ENCODE results near the gene ZCCHC9.

The ZCCHC9 gene

DNA sequence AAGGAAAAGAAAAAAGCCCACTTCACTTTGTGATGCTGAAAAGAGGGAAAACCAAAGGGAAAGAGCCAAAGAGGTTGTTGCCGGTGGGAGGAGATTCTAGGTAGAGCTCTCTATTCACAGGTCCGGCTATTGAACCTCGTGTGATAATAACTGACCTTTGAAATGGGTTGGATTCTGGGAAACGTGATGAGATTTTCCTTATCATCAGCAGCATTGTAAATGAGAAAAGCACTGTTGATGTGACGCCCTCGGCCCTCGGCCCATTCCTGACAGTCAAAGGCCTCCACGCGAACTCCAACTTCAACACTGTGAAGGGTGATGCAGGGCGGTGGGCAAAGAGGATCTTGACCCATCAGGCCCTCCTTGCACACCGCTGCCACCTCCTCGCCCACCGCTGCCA, 43.3 kb downstream of the ZCCHC9 start:
- TF ChIP-seq, protein P1, sequence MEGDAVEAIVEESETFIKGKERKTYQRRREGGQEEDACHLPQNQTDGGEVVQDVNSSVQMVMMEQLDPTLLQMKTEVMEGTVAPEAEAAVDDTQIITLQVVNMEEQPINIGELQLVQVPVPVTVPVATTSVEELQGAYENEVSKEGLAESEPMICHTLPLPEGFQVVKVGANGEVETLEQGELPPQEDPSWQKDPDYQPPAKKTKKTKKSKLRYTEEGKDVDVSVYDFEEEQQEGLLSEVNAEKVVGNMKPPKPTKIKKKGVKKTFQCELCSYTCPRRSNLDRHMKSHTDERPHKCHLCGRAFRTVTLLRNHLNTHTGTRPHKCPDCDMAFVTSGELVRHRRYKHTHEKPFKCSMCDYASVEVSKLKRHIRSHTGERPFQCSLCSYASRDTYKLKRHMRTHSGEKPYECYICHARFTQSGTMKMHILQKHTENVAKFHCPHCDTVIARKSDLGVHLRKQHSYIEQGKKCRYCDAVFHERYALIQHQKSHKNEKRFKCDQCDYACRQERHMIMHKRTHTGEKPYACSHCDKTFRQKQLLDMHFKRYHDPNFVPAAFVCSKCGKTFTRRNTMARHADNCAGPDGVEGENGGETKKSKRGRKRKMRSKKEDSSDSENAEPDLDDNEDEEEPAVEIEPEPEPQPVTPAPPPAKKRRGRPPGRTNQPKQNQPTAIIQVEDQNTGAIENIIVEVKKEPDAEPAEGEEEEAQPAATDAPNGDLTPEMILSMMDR (IDR thresholded peaks at IDR 0.05; ENCODE audit: low read depth, low read length) = no peak
- DNase-seq (ENCODE audit: extremely low read depth, low read depth) = no peak

DNA sequence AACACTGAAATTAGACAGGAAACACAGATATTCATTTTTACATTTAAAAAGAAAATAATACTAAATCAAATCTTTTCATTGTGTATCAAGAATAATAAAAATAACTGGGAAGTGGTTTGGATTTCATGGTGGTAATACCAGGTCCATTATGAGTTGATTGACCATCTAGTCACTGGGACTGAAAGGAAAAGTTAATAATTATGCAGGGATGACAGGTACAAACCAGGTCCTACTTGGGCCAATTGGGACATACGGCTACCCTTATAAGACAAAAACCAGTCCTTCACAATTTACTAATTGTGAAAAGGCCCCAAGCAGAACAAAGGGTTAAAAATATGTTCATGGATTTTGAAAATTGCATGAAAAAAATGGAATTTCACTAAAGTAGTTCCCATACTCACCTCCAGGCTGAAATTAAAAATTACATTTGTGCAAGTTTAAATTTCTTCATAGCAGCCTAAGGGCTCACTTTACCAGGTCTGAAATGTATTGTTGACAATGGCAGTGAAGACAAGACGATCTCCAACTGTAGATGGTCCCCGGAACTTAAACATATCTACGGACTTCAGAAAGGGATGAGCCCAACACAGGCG, 44.1 kb downstream of the ZCCHC9 start:
- TF ChIP-seq, protein P1 (IDR thresholded peaks at IDR 0.05; ENCODE audit: low read depth, low read length) = no peak

DNA sequence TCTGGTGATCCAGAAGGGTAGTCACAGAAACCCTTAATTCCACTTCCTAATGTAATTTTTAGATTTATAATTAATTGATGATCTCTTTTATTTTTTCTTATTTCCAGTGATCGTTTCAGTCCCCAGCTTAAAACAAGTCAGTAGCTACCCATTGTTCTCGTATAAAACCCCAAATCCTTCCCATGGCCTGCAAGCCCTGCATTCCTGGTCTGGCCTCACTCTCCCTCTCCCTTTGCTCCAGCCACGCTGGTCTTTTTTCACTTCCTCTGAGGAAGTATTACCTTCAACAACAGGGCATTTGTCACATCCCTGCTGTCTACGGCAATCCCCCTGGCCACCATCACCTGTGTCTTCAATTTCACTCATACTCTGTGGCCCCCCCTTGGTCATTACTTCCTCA, 47.8 kb downstream of the ZCCHC9 start:
- DNase-seq (ENCODE audit: extremely low read depth, low read depth) = no peak
- TF ChIP-seq, protein P1 (IDR thresholded peaks at IDR 0.05; ENCODE audit: low read depth, low read length) = no peak

More for the DNA sequence above, 44.1 kb downstream of the ZCCHC9 start:
- DNase-seq (ENCODE audit: extremely low read depth, low read depth) = no peak

DNA sequence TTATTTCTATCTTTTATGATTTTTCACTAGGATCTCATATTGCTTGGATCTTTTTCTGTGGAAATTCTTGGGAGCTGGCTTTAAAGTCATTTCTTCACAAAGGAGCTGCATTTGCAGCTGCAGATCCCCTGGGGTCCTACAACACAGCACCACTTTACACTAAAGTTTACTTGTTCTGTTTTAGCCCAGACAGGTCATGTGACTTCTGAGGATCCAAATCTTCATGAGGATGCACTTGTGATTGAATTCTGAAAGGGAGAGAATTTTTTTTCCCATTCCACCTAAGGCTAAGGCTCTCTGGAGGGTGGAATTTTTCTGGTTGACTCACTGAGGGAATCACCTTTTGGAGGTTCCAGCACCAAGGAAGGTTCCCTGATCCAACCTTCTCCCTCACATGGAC, 49.1 kb downstream of the ZCCHC9 start:
- TF ChIP-seq, protein P1 (IDR thresholded peaks at IDR 0.05; ENCODE audit: low read depth, low read length) = no peak
- no peak for DNase-seq (ENCODE audit: extremely low read depth, low read depth)

DNA sequence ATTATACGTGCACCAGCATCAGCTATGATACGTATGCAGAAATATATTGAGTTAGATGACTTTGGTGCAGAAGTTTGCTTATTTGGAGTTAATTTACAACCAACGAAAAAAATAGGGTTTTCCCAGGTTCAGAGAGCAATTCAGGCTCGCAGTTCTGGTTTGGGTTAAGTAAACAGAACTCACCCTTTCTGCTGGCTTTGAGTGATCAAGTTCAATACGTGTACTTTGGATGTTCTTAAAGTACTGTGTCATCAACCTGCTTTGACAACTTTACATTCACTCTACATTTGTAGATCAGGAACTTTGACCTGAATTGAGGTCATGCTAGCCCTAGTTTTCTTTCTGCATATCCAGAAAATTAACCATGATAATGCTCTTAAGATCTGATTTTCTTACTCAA, 51.8 kb downstream of the ZCCHC9 start:
- no peak for DNase-seq (ENCODE audit: extremely low read depth, low read depth)
- TF ChIP-seq, protein P1 (IDR thresholded peaks at IDR 0.05; ENCODE audit: low read depth, low read length) = no peak

DNA sequence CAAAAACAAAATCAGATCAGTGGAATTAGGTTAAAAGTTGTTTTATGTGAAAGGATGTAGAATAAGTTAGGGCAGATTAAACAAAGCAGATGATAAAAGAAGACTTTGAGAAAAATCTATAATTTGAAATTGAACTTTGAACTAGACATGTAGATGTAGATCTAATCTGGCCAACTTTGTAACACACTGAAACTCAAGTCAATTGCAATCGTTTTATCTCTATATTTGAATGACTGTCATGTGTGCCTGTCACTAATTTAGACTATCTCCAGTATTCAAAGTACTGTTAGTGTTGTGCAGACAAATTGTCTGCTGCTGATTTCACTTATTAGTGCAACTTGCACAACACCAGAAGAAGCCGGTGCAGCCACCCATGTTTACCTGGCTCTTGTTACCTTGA, 52.7 kb downstream of the ZCCHC9 start:
- no peak for DNase-seq (ENCODE audit: extremely low read depth, low read depth)
- TF ChIP-seq, protein P1 (IDR thresholded peaks at IDR 0.05; ENCODE audit: low read depth, low read length) = no peak

DNA sequence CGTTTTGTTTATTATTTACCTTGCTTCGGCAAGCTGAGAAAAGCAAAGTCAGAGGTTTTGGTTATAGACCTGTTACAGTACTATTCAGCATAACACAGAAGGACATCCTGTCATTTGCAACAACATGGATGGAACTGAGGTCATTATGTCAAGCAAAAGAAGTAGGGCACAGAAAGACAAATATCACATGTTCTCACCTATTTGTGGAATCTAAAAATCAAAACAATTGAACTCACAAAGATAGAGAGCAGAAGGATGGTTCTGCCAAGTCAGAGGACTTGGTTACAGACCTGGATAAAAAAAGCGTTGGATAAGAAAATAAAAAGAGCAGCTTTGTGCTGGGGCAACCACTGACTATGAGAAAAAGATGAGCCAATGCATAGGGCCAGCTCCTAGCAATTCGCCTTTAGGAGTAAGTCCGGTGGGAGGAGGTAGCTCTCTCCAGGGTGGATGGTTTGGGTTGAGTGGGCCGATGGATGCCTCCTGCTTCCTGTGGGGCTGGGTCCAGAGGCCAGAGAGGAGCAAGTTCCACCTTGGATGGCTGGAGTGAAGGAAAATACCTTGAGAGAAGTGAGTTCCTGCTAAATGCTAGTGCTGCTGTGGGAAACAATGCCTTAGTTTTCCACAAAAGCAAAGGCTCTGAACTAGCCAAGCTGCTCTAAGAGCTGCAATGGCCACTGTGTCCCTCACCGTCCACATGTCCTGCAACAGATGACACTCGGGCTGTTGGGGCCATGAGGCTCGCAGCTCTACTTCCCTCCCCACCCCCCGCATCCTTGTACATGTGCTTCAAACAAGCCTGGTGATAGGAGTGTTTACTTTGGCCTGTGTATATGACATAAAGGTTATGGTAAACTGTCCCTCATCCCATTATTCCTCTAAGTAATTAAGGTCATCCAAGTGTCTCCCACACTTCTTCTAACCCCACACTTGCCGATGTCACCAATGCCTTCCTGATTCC, 54.2 kb downstream of the ZCCHC9 start:
- DNase-seq (ENCODE audit: extremely low read depth, low read depth) = no peak
- TF ChIP-seq, protein P1 (IDR thresholded peaks at IDR 0.05; ENCODE audit: low read depth, low read length) = no peak
